ENCODE results near the gene ITPRID1. TPM values are rescaled to one million over a fixed set of nuclear protein-coding genes. Genes with fewer than 3 reads are reported as not detected.
A peak's percentile ranks its signal among the peaks of the same experiment; 100 is the strongest.

The ITPRID1 gene
- total RNA-seq, 6 donors from 2014 or later, result 0.10 to 0.30 (median 0.17) TPM; not detected in 3

- no peak for ATAC-seq (ENCODE audit: low FRiP score in 2 of 2)
- WGBS, 2 donors, result 40 to 48% methylated on average over 2 of the region's 2 CpGs
These were observed 175.1 kb downstream of the ITPRID1 start for GRCh38 chr7:31688996-31689395.

GRCh38 chr7:31690935-31691334 is 177.0 kb downstream of the ITPRID1 start:
- Histone ChIP-seq H3K4me3 (no peak overlapping the region), H3K4me1 (no peaks in the 10 kb centered on the region), H3K9me3 (no peaks in the 10 kb centered on the region), H3K36me3 (no peaks in the 10 kb centered on the region), H3K27me3 (no peaks in the 10 kb centered on the region), H3K27ac (no peak overlapping the region)
- DNase-seq, result no peak
- TF ChIP-seq EP300 (IDR thresholded peaks at IDR 0.05), result no peak
- no peak for TF ChIP-seq POLR2A (IDR thresholded peaks at IDR 0.05)
- no peak for TF ChIP-seq CTCF (IDR thresholded peaks at IDR 0.05)
- TF ChIP-seq POLR2AphosphoS5 (IDR thresholded peaks at IDR 0.05), result no peak
- 50 to 71% methylated on average over 2 of the region's 2 CpGs for WGBS, 2 donors
- ATAC-seq (ENCODE audit: low FRiP score in 2 of 2), result no peak

More at GRCh38 chr7:31688996-31689395, 175.1 kb downstream of the ITPRID1 start:
- Histone ChIP-seq H3K4me1 (no peaks in the 10 kb centered on the region), H3K4me3 (no peak overlapping the region), H3K27ac (no peak overlapping the region), H3K36me3 (no peaks in the 10 kb centered on the region), H3K9me3 (no peaks in the 10 kb centered on the region), H3K27me3 (no peaks in the 10 kb centered on the region)
- TF ChIP-seq CTCF (IDR thresholded peaks at IDR 0.05) (no peak), EP300 (IDR thresholded peaks at IDR 0.05) (no peak), POLR2AphosphoS5 (IDR thresholded peaks at IDR 0.05) (no peak), POLR2A (IDR thresholded peaks at IDR 0.05) (no peak)
- DNase-seq, result no peak

GRCh38 chr7:31692451-31692850 is 178.6 kb downstream of the ITPRID1 start:
- no peak for TF ChIP-seq POLR2AphosphoS5 (IDR thresholded peaks at IDR 0.05)
- TF ChIP-seq POLR2A (IDR thresholded peaks at IDR 0.05), result no peak
- no peak for TF ChIP-seq CTCF (IDR thresholded peaks at IDR 0.05)
- TF ChIP-seq EP300 (IDR thresholded peaks at IDR 0.05), result no peak
- Histone ChIP-seq H3K27me3 (no peaks in the 10 kb centered on the region), H3K27ac (no peak overlapping the region), H3K4me1 (no peaks in the 10 kb centered on the region), H3K36me3 (no peaks in the 10 kb centered on the region), H3K9me3 (no peaks in the 10 kb centered on the region), H3K4me3 (no peak overlapping the region)
- ATAC-seq (ENCODE audit: low FRiP score in 2 of 2) (no peak), DNase-seq (no peak)
- WGBS, 2 donors, result 44 to 46% methylated on average over 5 of the region's 5 CpGs

- ATAC-seq (ENCODE audit: low FRiP score in 2 of 2) (no peak), DNase-seq (no peak)
- Histone ChIP-seq H3K4me1 (no peaks in the 10 kb centered on the region), H3K27ac (no peak overlapping the region), H3K4me3 (no peak overlapping the region), H3K36me3 (no peaks in the 10 kb centered on the region), H3K9me3 (no peaks in the 10 kb centered on the region), H3K27me3 (no peaks in the 10 kb centered on the region)
- WGBS, 2 donors, result 74 to 77% methylated on average over 2 of the region's 2 CpGs
- TF ChIP-seq EP300 (IDR thresholded peaks at IDR 0.05), result no peak
- no peak for TF ChIP-seq POLR2AphosphoS5 (IDR thresholded peaks at IDR 0.05)
- TF ChIP-seq POLR2A (IDR thresholded peaks at IDR 0.05), result no peak
- no peak for TF ChIP-seq CTCF (IDR thresholded peaks at IDR 0.05)
These were observed 179.0 kb downstream of the ITPRID1 start for GRCh38 chr7:31692871-31693270.

GRCh38 chr7:31695859-31696614 is 182.1 kb downstream of the ITPRID1 start:
- Histone ChIP-seq H3K27me3 (no peaks in the 10 kb centered on the region), H3K27ac (no peak overlapping the region), H3K36me3 (no peaks in the 10 kb centered on the region), H3K9me3 (no peaks in the 10 kb centered on the region), H3K4me3 (no peak overlapping the region), H3K4me1 (no peaks in the 10 kb centered on the region)
- TF ChIP-seq CTCF (IDR thresholded peaks at IDR 0.05) (no peak), EP300 (IDR thresholded peaks at IDR 0.05) (no peak), POLR2A (IDR thresholded peaks at IDR 0.05) (no peak), POLR2AphosphoS5 (IDR thresholded peaks at IDR 0.05) (no peak)
- DNase-seq (no peak), ATAC-seq (ENCODE audit: low FRiP score in 2 of 2) (peak in 1 of 2 donors; percentile 88)
- 65 to 81% methylated on average over 6 of the region's 6 CpGs for WGBS, 2 donors

All from upper lobe of left lung (tissue), 6 donors.